H1 (cell line): ENCODE measurements around the gene UGGT2. TPM values are rescaled to one million over a fixed set of nuclear protein-coding genes. Genes with fewer than 3 reads are reported as not detected.

Source experiments
- polyA plus RNA-seq, 7 experiments: library from polyadenylated mRNA; depleted of rRNA in 3 of 7; stranded (reverse) in 5 of 7; unstranded in 2 of 7; fragments of >200 nt in 5 of 7; fragments of 200-250 nt in 2 of 7; gene quantifications; 1 replicate in 5 of 7; 2 replicates in 1 of 7; 4 replicates in 1 of 7; pipeline versions ENCODE4 v1.2.1 to v1.2.3, GENCODE V29; 2011 to 2013; ENCODE audit warnings: missing spikeins in 2 of 7, mixed read lengths in 2 of 7
- total RNA-seq: library from RNA; stranded (reverse); fragmentation: NEBNext Ultra II Directional; extraction: Animal tissue kit (Norgen Biotek cat#: 25700); gene quantifications from 2 replicates; pipeline ENCODE4 v1.2.1, GENCODE V29; 2021
- TF ChIP-seq, protein P1 (sequence below): fragments of 300-600 bp; sonication (generic); IDR thresholded peaks from 2 replicates; pipeline ENCODE4 v1.7.1; 2012; ENCODE audit warnings: low read length, moderate library complexity, mild to moderate bottlenecking, inconsistent platforms; ENCODE audit not compliant: insufficient replicate concordance

The UGGT2 gene
- total and polyA plus RNA-seq, 2 of the 8 experiments (the other 6 are each of a cell fraction or from before 2014, with no cell fraction given): 5.9 to 25.1 TPM

DNA sequence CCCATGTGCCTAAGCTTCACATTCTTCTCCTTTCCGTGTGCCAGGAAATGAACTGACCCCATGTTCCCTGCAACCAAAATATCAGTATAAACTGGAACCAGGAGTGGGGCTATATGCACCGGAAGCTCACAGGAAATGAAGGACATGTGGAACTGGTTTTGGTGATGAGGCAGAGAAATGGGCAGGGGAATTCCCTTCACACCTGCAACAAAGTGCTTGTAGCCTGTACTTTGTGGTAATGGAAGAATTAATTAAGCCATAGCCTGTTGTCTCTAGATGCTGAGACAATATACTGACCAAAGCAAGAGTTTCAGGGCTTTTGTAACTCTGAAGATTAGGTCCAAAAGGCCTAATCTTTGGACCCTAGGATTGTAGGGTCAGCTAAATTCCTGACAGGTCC is 15.5 kb upstream of the UGGT2 start (continued):
- TF ChIP-seq, protein P1, sequence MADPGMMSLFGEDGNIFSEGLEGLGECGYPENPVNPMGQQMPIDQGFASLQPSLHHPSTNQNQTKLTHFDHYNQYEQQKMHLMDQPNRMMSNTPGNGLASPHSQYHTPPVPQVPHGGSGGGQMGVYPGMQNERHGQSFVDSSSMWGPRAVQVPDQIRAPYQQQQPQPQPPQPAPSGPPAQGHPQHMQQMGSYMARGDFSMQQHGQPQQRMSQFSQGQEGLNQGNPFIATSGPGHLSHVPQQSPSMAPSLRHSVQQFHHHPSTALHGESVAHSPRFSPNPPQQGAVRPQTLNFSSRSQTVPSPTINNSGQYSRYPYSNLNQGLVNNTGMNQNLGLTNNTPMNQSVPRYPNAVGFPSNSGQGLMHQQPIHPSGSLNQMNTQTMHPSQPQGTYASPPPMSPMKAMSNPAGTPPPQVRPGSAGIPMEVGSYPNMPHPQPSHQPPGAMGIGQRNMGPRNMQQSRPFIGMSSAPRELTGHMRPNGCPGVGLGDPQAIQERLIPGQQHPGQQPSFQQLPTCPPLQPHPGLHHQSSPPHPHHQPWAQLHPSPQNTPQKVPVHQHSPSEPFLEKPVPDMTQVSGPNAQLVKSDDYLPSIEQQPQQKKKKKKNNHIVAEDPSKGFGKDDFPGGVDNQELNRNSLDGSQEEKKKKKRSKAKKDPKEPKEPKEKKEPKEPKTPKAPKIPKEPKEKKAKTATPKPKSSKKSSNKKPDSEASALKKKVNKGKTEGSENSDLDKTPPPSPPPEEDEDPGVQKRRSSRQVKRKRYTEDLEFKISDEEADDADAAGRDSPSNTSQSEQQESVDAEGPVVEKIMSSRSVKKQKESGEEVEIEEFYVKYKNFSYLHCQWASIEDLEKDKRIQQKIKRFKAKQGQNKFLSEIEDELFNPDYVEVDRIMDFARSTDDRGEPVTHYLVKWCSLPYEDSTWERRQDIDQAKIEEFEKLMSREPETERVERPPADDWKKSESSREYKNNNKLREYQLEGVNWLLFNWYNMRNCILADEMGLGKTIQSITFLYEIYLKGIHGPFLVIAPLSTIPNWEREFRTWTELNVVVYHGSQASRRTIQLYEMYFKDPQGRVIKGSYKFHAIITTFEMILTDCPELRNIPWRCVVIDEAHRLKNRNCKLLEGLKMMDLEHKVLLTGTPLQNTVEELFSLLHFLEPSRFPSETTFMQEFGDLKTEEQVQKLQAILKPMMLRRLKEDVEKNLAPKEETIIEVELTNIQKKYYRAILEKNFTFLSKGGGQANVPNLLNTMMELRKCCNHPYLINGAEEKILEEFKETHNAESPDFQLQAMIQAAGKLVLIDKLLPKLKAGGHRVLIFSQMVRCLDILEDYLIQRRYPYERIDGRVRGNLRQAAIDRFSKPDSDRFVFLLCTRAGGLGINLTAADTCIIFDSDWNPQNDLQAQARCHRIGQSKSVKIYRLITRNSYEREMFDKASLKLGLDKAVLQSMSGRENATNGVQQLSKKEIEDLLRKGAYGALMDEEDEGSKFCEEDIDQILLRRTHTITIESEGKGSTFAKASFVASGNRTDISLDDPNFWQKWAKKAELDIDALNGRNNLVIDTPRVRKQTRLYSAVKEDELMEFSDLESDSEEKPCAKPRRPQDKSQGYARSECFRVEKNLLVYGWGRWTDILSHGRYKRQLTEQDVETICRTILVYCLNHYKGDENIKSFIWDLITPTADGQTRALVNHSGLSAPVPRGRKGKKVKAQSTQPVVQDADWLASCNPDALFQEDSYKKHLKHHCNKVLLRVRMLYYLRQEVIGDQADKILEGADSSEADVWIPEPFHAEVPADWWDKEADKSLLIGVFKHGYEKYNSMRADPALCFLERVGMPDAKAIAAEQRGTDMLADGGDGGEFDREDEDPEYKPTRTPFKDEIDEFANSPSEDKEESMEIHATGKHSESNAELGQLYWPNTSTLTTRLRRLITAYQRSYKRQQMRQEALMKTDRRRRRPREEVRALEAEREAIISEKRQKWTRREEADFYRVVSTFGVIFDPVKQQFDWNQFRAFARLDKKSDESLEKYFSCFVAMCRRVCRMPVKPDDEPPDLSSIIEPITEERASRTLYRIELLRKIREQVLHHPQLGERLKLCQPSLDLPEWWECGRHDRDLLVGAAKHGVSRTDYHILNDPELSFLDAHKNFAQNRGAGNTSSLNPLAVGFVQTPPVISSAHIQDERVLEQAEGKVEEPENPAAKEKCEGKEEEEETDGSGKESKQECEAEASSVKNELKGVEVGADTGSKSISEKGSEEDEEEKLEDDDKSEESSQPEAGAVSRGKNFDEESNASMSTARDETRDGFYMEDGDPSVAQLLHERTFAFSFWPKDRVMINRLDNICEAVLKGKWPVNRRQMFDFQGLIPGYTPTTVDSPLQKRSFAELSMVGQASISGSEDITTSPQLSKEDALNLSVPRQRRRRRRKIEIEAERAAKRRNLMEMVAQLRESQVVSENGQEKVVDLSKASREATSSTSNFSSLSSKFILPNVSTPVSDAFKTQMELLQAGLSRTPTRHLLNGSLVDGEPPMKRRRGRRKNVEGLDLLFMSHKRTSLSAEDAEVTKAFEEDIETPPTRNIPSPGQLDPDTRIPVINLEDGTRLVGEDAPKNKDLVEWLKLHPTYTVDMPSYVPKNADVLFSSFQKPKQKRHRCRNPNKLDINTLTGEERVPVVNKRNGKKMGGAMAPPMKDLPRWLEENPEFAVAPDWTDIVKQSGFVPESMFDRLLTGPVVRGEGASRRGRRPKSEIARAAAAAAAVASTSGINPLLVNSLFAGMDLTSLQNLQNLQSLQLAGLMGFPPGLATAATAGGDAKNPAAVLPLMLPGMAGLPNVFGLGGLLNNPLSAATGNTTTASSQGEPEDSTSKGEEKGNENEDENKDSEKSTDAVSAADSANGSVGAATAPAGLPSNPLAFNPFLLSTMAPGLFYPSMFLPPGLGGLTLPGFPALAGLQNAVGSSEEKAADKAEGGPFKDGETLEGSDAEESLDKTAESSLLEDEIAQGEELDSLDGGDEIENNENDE: no peak
